ENCODE results near the gene RERE. TPM values are rescaled to one million over a fixed set of nuclear protein-coding genes. Genes with fewer than 3 reads are reported as not detected.

RERE gene
- polyA plus RNA-seq, 5 donors, result 104 to 119 (median 112) TPM

GRCh38 chr1:8365661-8366362 is 451.6 kb downstream of the RERE start:
- no peak for DNase-seq

DNA sequence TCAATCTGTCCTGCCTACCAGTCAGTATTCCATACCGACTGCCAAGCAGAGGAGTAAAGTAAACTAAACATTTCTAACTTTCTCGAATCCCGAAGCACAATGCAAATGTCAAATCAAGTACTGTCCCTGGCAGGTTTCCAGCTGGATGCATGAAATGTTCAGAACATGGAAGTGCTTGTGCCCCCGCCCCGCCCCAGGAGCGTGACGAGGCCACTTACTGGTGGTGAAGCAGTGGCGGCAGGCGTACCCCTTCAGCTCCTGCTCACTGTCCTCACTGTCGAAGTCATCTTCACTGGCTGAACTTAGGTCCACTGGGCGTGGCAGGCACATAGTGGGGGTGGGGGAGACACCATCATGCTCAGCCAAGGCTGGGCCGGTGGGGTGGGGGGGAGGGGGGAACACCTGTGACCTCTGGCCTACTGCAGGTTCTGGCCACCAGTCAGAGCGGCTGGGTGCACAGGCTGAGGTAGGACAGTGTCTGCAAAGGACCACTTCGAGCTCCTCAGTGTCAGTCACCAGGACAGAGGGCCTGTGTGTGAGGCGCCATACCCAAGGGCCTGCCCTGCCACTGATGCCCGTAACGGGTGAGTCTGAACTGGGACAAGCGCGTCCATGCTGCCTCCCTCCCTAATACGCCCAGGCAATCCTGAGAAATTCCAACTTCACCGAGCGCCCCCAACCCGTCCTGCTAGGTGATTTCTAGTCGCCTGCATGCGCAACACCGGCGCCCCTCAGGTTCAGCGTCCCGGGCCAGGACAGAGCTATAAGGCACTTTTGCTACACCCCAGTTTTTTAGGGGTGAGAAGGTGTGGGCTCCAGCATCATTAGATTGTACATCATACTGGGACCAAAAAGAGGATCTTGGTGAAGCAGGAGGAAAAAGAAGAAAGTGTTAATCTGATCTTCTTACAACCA is 452.7 kb downstream of the RERE start:
- no peak for DNase-seq

DNA sequence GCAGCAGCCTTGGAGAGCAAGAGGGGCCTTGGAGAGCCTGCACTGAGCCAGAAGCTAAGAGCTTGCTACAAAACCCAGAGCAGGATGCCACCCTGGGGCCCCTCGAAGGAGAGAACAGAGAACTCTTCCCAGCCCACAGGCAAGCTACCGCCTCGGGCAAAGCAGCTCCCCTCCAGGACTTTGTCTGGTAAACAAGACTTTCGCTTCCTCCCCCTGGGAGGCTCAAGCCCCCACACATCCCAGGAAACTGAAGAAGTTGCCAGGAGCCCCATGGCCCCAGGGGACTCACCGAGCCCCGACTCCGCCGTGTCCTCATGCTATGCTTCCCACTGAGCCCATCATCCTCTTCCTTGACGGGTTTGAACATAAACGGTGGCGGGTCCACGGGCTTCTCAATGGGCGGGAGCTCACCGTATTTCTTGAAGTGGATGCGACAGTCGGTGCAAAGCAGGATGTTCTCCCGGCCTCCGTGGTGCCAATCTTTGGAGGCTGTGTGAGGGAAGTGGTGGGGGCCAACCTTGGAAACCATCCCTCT is 453.6 kb downstream of the RERE start:
- DNase-seq, result no peak

DNA sequence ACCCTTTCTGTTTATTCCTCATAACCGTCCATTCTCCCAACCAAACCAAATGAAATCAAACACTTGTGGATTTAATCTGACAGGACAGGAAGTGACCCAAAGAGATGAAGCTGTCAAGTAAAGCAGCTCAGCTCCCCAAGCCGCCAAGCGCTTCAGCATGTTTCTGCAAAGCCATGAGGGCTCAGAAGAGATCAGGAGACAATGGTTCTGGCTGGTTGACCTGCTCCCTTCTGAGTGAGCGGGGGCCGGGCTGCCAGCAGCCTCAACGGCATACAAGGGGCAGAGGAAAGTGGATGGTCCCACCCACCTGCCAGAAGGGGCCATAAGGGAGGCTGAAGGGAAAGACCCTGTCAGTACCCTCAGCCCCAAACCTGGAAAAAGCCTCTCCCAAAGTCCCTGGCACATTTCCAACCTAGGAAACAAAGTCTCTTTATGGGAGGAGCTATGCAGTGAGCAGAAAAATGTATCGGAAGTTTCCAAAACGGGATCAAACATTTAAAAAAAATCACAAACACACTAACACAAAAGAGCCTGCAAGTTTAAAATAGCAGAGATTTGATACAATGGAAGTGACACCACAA is 454.2 kb downstream of the RERE start:
- no peak for DNase-seq

GRCh38 chr1:8362701-8363101 is 454.7 kb downstream of the RERE start:
- no peak for DNase-seq

- DNase-seq, result no peak
Measured at GRCh38 chr1:8361198-8361849, 456.1 kb downstream of the RERE start.

GRCh38 chr1:8360493-8361197 is 456.8 kb downstream of the RERE start:
- DNase-seq, result no peak

DNA sequence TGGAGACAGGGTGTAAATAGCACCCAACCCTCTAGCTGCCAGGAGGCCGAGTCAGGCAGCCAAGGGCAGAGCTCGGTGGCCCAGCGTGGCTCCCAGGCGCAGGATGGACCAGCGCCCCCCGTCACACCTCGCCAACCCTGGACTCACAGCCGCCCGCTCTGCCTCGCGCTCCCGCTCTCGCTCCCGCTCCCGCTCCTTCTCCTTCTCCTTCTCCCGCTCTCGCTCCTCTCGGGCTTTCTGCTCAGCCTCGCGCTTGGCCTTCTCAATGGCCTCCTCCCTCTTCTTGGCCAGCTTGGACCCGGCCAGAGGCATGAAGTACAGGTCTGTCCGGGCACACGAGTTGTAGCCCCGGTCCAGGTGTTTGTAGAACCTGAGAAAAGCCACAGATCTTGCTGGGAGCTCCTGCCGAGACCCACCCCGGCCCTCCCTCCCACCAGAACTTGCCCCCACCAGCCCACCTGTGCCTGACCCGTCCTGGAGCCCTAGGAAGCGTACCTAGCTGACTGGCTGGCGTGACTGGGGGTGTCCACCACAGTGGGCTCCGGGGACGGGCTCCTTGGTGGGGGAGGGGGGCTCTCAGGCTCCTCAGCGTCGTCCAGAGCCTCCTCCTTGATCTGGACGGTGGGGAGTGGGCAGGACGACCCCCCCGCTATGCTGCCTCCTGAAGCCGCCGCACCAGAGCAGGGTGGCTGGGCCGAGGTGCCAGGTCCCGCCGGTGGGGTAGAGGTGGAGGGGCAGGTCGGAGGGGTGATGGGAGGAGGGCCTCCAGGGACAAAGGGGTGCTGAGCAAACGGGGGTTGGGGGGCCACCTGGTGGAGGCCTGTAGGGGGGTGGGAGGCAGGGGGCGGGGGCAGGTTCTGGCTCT is 457.6 kb downstream of the RERE start:
- DNase-seq, result no peak

DNA sequence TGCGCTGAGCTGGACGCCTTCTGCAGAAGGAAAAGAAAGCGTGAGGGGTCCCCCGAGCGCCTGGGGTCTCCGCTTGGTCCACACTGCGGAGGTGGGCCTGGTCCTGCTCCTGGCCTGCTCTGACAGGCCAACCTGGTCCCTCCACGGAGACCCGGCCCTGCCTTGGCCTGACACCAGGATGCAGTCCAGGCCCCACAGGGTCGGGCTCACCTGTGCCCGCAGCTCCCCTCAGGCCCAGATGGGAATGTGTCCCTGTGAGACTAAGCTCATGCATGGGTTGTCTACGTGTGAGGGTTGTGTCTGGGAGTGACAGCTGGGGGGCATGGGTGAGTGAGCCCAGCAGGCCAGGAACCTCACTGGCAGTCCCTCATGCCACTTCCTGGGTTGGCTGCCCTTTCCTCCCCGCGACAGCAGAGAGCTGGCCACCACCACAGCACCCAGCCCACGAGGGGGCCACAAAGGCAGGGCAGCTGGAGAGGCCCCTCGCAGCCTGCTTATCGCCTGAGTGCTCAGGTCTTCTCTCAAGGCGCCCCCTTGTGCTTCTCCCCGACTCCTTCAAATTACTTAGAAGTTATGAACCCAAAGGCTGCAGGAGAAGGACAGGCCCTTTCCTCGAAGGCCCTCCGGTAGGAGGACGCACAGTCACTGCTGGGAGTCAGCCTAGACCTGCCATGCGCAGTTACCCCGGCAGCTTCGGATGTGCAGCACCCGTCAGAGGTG is 458.4 kb downstream of the RERE start:
- DNase-seq, result no peak

- no peak for DNase-seq
Measured at GRCh38 chr1:8358241-8358896, 459.1 kb downstream of the RERE start.

GRCh38 chr1:8357329-8358101 is 459.9 kb downstream of the RERE start:
- no peak for DNase-seq

GRCh38 chr1:8356256-8357209 is 460.9 kb downstream of the RERE start:
- DNase-seq, result no peak

DNA sequence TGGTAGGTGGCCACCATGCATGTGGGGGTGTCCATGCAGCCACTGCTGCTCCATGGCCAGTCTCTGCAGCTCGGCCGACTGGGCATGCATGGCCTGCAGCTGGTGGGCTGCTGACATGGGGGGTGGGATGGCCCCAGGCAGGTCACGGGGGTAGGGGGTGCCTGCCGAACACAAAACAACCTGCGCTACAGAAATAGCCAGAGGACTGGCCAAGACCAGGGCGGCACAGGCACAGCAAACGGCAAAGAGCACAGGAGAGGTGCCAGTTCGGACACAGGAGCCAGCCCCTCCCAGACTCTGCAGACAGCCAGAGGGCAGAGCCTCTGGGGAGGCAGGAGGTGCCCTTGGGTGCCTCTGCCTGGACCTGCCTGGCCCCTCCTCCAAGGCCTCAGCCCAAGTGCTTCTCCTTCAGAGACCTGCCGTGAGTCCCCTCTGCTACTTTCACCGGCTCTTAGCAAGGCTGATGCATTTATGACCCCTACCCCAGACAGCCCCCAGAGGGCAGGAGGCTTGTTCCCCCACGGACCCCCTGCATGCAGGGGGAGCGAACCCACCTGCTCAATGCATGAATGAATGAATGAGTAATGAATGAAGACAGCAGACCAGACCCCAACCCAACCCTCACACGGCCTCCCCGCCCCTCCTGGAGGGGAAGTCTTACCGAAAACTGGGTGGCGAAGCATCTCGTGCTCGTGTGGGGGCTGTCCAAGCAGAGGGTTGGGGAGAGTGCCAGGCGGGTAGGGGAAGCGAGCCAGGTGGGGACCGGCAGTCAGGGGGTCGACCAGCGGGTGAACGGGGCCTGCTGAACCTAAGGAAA is 461.8 kb downstream of the RERE start:
- no peak for DNase-seq

DNA sequence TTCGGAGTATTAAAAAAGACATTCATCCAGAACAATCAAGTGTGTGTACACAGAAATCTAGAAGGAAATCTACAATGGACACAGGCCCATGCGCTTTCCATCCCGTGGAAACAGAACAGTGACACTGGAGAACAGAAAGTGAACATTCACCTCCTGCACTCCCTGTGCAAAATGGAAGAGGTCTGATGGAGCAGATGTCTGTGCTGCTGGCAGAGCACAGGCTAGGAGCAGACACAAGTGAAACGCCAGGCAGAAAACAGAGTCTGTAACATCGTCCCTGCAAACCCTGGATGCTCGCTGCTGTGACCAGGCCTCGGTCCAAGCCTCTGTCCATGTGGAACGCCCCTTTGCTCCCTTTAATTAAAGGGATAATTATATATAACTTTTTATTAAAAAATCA is 463.4 kb downstream of the RERE start:
- no peak for DNase-seq

GRCh38 chr1:8352886-8353785 is 464.3 kb downstream of the RERE start:
- DNase-seq, result no peak

Measured in right lung (tissue), 5 donors.